DMS79 (cell line): ENCODE results near the gene SLC35D3.
"Not testable (repeated sequence)": the region's sequence is repeated elsewhere in the genome, so short reads cannot be mapped to it uniquely, and the experiment has no call there.

ENCODE experiments used
- DNase-seq: peaks from one replicate; lab custom pipeline; 2025; lab: John Stamatoyannopoulos, UW

SLC35D3 gene, protein sequence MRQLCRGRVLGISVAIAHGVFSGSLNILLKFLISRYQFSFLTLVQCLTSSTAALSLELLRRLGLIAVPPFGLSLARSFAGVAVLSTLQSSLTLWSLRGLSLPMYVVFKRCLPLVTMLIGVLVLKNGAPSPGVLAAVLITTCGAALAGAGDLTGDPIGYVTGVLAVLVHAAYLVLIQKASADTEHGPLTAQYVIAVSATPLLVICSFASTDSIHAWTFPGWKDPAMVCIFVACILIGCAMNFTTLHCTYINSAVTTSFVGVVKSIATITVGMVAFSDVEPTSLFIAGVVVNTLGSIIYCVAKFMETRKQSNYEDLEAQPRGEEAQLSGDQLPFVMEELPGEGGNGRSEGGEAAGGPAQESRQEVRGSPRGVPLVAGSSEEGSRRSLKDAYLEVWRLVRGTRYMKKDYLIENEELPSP

DNA sequence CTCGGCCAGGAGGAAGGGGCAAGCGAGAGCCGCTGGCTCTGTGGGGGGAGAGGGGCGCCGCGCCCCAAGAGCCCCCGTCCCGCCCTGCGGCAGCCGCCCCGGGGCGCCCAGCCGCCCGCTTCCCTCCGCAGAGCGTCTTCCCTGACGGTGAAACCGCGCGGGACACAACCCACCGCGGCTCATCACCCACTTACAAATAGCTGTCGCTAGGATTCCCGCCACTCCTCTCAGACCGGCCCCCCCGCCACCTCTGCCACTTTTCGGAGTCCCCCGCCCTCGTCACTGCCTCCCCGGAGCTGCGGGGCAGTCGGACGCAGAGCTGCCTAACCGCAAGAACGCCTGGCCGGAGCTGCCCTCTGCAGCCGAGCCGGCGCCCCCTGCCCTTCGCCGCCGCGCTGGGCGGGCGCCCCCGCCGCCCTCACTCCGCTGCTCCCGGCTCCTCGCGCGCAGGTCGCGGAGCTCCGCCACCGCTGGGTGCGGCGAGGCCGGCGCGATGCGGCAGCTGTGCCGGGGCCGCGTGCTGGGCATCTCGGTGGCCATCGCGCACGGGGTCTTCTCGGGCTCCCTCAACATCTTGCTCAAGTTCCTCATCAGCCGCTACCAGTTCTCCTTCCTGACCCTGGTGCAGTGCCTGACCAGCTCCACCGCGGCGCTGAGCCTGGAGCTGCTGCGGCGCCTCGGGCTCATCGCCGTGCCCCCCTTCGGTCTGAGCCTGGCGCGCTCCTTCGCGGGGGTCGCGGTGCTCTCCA is at the start of gene SLC35D3:
Gene SLC35D3 (plus strand): TSS at position 366 of the 749 bp plus-strand sequence. CDS start 128 bp downstream, at position 494.
- DNase-seq: no peak

DNA sequence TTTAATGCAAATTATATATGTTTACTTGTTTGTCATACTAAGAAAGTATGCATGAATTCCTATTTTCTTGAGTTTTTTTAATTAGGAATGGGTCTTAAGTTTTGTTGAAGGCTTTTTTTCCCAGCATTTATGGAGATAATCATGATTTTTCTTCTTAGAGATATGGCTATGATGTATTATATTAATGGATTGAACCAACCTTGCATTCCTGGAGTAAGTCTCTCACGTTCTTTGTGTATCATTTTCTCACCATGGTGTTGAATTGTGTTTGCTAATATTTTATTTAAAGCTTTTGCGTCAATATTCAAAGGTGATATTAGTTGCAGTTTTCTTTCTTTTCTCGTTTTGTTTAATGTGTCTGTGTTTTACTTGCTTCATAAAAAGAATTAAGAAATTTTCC is 48.4 kb upstream of the SLC35D3 start:
- DNase-seq: no peak

DNA sequence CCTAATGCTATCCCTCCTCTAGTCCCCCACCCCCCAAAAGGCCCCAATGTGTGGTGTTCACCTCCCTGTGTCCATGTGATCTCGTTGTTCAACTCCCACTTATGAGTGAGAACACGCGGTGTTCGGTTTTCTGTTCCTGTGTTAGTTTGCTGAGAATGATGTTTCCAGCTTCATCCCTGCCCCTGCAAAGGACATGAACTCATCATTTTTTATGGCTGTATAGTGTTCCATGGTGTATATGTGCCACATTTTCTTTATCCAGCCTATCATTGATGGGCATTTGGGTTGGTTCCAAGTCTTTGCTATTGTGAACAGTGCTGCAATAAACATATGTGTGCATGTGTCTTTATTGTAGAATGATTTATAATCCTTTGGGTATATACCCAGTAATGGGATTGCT is 45.6 kb upstream of the SLC35D3 start:
- not testable (repeated sequence) for DNase-seq

DNA sequence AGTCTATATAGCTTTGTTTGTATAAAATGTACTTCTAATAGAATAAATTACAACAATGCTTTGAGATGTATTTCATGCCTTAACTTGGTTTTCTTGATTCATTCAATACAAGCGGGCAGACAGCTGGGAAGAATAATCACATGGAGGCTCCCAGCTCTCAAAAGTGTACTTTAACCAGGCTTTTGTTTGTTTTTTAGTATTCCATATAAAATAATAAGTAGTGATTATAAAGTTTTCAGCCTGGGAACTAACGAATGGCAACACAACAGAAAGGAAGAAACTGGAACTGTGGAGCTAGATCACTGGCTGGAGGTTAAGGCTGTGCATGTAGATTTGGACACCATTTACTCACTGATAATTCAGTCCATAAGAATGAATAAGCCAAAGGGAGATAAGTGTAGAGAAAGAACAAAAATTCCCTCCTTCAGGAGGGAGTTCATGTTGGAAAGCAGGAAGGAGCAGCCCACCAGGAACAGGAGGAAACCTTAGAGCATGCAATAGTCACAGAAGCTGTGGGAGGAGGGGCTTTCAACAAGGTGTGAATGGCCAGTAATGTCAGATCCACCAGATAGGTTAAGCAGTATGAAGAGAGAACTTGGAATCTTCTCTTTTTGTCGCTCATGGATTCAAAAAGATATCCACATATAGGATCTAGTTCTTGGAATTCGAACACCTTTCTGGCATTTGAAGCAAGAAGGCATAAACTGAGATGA is 41.2 kb upstream of the SLC35D3 start:
- DNase-seq: no peak

DNA sequence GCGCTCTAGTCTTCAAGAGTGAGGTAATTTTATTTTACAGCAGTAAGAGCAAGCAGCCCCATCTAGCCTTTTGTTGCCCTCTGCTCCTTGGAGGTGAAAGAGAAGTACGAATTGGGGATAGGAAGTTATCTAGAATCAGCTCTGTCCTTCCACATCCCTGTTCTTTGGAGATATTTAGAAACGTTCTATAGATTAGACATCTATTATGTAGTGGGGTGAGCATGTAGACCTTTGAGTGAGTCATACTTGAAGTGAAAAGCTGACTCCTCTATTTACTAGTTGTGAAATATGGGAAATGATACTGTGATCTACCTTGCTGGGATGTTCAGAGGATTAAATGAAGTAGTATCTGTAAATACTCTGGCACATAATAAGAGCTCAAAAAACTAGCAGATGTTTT is 36.0 kb upstream of the SLC35D3 start:
- DNase-seq: no peak

DNA sequence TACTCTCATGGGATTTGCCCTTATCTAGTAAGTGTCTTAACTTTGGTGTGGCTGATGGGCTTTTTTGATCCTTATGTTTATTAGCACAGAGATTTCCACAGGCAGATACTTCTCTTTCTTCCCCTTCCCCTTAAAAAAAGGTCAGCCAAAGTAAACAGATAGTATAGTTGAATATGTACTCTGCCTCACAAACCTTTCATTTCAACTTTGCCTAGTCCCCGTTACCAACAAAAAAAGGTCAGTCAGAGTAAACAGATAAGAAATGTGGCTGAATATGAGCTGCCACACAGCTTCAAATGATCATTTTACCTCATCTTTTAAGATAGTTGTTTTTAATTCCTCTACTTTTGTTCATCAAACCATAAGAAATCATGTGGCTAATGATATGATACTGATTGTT is 34.1 kb upstream of the SLC35D3 start:
- no peak for DNase-seq

DNA sequence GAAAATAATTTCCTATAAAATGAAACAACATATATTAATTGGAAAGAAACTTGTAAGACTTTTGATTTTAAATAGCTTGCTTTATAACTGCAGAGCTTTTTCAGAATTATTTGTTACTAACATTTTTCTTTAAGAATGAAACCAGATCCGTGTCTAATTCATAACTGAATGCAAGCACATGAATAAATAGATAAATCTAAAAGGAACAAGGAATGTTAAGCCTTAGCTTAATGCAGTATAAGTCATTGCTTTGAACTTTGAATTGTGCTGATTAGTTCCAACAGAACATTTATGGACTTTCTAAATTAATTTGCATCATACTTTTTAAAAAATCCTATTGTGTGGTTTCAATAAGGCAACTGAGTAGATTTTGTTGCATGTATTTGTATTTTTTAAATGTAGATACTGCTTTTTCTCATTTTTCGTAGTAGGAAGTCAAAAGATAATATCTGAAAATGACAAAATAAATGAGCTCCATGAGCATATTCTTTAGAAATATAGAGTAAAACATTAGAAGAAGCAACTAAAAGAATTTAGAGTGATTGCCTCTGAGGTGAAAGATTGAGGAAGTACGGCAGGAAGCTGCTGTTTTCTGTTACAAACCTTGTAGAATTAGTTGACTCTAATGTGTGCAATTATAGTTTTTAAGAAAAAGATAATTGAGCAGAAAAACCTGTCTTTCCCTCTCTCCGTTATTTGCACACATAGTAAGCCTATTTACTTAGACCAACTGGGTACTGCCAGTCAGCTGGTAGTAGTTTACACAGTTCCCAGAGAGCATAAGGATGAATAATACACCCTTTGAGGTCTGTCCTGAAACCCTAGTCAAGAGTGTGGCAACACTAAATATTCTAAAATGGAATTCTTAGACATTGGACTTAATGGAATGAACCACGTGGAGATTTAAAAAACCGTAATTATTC is 32.6 kb upstream of the SLC35D3 start:
- no peak for DNase-seq

DNA sequence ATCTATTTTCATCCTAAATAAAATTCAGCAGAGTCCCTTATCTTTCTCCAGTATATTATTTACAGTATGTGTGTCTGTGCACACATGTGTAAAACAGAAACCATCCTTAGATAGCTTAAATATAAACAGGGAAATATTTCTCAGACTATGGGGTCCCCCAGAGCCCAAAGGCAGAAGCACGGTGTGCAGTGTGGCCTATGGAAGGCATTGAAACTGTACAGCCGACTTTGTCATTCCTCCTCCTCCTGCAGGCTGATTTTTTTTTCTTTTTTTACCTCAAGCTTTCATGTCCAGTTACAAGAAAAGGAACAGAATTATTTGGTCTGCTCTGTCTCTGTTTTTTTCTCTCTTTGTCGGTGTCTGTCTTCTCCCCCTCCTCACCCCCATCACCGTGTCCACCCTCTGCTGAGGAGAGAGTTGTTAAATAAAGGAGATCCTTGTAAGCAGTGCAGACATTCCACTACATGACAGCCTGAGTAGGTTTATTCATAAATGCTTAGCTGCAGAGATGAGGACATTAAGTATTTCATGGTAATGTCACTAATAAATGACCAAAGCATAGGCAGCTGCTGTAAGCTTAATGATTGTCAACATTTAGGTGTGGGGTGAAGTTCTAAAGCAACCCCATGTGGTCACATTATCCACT is 31.8 kb upstream of the SLC35D3 start:
- no peak for DNase-seq

DNA sequence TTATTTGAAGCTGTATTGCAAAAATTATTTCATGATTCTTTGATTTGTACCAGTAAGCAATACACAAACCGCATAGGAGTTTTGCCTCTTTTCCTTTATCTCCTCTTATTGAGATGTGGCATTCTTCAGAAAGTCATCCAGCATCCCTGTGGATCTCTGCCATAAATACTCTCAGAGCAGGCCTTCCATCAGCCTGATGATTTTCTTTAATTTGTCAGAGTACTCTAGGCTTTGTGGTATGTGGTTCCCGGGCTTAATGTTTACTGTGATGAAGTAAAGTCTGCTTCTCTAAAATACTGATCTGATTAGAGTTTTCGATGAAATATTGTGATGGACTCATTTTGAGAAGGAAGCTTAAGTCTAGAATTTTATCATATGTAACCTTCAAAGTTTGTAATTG is 31.1 kb upstream of the SLC35D3 start:
- DNase-seq: no peak

DNA sequence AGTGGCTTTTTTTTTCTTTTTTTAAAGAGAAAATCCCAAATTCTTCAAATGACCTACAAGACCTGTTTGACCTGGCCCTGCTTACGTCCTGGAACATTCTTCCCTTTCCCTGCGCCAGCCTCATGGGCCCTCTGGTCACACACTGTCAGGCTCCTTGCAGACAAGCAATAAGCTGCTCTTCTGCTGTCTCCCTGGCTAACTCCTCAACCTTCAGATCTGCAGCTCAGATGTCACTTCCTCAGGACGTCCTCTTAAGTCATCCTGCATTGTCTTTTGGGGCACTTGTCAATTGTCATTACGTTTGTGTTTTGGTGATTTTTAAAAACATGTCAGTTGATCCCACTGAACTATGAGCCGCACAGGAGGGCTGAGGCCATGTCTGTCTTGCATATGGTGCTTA is 28.9 kb upstream of the SLC35D3 start:
- DNase-seq: no peak

DNA sequence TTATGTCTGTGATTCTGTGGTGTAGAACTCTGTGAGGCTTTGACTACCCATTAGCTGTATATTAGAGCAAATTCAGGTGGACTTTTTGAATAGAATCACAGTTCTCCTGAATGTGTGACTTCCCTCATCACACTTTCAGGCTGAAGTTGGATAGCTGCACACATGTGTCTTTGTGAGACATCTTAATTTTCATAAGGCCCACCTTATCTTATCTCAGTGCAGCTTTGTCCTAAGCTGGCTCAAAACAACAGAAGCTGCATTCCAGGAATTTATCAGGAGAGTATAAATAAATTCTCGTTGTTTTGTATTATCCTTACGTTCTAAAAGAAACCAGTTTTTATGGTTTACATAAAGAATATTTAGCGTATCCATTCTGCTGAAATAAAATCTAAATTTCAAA is 26.2 kb upstream of the SLC35D3 start:
- no peak for DNase-seq

DNA sequence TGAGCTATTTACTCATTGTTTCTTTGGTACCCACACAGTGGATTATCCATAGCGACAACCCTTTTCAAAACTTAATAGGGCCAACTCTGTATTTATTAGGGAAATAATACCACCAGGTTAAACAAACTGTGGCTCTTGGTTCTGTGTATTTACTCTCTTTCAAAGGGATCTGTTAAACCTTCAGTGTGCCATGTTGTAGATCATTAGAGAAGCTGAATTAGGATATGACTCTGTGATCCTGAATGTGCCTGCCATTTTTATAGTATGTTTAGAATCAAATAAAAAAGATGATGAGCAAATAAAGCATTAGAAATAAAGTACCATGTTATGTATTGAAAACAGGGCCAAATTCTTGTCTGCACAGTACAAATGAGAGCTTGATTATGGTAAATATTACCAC is 25.0 kb upstream of the SLC35D3 start:
- no peak for DNase-seq

DNA sequence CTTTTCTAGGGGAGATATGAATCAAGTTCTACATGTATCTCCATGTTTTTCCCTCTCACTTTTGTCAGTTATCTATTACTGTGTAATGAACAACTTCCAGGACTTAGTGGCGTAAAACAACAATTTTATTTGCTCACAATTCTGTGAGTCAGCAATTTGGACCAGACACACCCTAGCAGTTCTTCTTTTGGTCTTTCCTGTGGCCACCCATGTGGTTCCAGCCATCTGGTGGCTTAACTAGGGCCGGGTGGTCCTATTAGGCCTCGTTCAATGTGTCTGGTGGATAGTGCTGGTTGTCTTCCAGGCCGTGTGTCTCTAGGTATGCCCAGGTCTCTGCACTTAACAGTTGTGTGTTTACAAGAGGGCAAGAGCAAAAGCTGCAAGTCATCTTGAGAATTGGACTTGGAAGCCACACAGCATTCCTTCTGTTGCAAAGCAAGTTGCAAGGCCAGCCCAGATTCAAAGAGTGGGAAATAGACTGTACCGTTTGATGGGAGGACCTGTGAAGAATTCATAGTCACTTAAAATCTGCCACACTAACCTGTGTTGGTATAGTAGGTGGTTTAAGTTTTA is 20.8 kb upstream of the SLC35D3 start:
- DNase-seq: no peak

DNA sequence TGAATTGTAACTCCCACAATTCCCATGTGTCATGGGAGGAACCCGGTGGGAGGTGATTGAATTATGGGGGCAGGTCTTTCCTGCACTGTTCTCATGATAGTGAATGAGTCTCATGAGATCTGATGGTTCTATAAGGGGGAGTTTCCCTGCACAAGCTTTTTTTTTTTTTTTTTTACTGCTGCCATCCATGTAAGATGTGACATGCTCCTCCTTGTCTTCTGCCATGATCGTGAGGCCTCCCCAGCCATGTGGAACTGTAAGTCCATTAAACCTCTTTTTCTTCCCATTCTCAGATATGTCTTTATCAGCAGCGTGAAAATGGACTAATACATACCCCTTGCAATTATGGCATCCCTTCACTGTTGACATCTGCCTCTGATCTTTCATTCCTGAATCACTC is 17.6 kb upstream of the SLC35D3 start:
- DNase-seq: not testable (repeated sequence)

DNA sequence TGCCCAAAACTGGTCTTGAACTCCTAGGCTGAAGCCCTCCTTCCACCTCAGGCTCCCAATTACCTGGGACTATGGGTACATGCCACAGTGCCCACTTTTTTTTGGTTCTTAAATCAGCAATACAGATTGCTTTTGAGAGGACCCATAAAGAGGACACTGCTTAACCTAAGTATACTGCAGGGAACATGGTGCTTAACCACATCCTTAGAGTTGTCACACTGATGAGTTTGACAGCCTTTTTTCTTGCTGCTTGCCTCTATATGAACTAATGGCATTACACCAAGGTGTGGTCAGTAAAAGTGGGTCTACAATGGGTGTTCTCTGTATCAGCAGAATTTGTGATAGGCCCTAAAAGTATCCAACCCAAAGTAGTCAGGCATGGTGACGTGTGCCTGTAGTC is 7.2 kb upstream of the SLC35D3 start:
- DNase-seq: no peak

DNA sequence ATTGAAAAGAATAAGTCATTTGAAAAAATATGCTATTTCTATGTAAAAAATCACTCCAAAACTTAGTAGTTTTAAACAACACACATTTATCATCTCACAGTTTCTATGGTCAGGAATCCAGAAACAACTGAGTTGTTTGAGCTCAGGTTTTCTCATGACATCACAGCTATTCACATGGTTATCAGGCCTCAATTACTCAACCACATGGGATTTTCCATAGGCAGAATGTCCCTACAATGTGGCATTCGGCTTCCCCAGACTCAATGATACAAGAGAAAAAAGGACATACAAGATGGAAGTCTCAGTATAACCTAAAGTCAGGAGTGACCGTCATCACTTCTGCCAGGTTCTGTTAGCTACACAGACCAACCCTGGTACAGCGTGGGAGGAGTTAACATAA is 3.4 kb upstream of the SLC35D3 start:
- DNase-seq: no peak

DNA sequence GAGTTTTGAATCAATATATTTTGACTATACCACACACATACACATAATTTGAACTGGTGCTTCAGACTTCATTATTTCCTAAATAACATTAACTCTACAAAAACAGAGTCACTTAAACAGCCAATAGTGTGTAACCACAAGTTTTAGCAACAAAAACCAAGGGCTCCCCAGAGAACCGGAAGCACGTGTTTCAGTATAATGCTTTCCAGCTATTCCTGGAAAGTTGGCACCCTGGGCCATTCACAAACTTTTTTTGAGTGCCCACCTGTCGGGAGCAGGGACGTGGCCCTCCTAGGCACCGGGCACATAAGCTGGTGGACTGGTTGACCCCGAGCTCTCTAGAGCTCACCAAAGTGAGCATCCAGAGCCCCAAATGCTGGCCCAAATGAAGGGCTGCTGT is 1.9 kb upstream of the SLC35D3 start:
- DNase-seq: no peak

DNA sequence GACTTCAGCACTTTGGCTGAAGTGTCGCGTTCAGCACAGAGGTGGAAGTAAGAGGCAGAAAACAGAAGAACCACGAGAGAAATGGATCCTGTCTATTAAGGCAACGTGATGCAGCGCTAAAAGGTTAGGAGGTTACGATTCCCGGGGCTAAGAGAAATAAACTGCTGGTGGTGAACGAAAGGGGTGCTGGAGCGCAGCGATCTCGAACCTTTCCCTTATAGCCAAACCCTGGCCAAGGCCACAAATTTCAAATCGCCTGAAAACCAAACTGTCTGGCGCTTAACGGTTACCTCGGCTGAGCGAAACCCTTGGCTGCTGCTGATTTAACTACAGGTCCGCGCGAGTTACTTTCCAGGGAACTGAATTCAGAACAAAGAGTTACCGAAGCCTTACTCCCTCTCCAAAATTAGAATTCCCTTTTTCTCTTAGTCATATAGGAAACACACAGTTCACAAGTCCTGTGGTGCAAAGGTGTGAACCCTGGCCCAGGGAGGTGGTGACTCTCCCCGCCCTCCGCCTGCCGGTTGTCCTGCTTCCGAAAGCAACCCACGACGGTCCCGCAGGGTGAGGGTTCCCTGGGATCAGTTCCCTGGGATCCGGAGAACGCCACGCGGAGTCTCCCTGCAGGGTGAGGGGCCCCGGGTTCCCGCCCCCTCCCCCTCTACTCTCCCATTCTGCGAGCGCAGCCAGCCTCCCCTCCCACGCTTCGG is 1.3 kb upstream of the SLC35D3 start:
- no peak for DNase-seq

DNA sequence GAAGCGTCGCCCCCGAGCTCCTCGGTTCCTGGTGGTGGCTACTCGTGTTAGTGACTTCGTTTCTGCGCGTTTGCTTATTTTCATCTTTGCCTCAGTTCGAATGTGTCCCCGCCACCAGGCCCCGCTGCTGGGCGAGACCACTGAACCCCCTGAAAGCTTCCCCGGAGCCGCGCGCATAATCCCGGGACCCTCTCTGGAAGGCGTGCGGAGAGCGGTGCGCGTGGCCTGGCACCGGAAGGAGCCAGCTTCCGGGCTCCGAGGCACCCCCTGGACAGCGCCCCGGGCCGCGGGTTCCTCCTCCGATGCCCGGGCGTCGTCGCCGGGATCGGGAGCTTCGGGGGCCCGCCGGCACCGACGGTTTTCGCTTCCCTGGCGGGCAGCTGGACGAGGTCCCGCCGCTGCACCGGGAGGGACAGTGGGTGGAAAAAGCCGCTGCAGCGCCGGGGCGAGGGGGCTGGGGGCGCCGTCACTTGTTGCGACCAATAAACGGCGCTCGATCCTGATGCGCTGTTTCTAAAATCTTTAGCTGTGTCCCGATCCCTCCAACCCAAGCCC is 643 bp upstream of the SLC35D3 start:
- DNase-seq: no peak

DNA sequence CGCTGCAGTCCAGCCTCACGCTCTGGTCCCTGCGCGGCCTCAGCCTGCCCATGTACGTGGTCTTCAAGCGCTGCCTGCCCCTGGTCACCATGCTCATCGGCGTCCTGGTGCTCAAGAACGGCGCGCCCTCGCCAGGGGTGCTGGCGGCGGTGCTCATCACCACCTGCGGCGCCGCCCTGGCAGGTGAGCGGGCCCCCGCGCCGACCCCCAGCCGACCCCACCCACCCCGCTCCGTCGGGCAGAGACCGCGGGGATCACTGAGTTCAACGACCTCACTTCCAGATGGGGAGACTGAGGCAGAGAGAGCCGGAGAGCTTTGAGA is 545 bp downstream of the SLC35D3 start:
- DNase-seq: no peak
